ENCODE data around the gene ZNF546. TPM values are rescaled to one million over a fixed set of nuclear protein-coding genes. Genes with fewer than 3 reads are reported as not detected.

Gene ZNF546
- total RNA-seq, 1 experiment from 2014 or later: 68.4 TPM

DNA sequence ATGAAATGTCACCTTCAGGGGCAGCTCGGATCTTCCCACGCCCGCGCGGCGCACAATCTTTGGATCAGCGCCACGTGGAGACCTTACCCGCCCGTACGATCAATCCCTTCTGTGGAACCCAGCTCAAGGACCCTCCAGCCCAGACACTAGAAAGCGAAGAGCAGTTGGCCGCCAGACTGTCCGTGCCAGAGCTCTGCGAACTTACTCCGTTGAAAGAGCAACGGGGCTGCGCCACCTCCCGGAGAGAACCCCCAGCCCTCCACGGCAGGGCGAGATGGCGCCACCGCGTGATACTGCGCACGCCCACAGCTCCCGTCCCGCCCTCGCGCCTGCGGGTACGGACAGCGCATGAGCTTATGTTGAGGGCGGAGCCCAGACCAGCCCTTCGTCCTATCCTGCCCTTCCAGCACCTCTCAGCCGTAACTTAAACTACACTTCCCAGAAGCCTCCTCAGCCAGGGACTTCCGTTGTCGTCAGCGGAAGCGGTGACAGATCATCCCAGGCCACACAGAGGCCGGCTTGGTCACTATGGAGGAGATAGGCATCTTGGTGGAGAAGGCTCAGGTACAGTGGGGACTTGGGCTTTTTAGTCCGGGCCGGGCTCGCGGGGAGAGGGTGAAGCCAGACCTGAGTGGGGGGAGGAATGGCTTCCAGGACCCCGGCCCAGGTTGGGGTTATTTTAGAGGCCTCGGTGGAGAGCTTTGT is 26.0 kb upstream of the ZNF546 start, which contains the start of gene PSMC4:
TSS of gene PSMC4 (plus strand) at position 491 of the 705 bp plus-strand sequence. CDS start at position 529, 38 bp downstream.
- Histone ChIP-seq H3K27me3 (ENCODE audit: control insufficient read depth, insufficient read depth, low read length) (no peaks in the 10 kb centered on the region), H3K27ac (ENCODE audit: low read length) (peak within 1 kb of the TSS; percentile 82), H3K4me3 (ENCODE audit: low read depth in 2 of 2, low read length in 2 of 2) (peak within 1 kb of the TSS; percentile 35 to 50), H3K36me3 (ENCODE audit: control insufficient read depth, insufficient read depth, low read length) (peaks cover 38% of the 10 kb centered on the region), H3K9me3 (ENCODE audit: control insufficient read depth, insufficient read depth, low read depth, low read length) (no peaks in the 10 kb centered on the region), H3K4me1 (ENCODE audit: control insufficient read depth, insufficient read depth, low read length) (peaks cover 17% of the 10 kb centered on the region)
- peak; percentile 98 for ATAC-seq
- ChIA-PET CTCF (interaction anchor here (0.5 to 4.2 kb wide), 107 partner anchors 9 to 575 kb away, joined by 3 to 149 read pairs (median 5); partner anchors contain the start of genes DLL3, DYRK1B, EID2B and FBL), POLR2A (interaction anchor here (0.5 to 4.0 kb wide), 90 partner anchors 8 to 1887 kb away, joined by 3 to 55 read pairs (median 5); partner anchors contain the start of genes AKT2, DYRK1B, EID2B and FBL)
- no peak for TF ChIP-seq POLR2AphosphoS5 (IDR thresholded peaks at IDR 0.05; ENCODE audit: low read depth, low read length)
- TF ChIP-seq, protein P1, sequence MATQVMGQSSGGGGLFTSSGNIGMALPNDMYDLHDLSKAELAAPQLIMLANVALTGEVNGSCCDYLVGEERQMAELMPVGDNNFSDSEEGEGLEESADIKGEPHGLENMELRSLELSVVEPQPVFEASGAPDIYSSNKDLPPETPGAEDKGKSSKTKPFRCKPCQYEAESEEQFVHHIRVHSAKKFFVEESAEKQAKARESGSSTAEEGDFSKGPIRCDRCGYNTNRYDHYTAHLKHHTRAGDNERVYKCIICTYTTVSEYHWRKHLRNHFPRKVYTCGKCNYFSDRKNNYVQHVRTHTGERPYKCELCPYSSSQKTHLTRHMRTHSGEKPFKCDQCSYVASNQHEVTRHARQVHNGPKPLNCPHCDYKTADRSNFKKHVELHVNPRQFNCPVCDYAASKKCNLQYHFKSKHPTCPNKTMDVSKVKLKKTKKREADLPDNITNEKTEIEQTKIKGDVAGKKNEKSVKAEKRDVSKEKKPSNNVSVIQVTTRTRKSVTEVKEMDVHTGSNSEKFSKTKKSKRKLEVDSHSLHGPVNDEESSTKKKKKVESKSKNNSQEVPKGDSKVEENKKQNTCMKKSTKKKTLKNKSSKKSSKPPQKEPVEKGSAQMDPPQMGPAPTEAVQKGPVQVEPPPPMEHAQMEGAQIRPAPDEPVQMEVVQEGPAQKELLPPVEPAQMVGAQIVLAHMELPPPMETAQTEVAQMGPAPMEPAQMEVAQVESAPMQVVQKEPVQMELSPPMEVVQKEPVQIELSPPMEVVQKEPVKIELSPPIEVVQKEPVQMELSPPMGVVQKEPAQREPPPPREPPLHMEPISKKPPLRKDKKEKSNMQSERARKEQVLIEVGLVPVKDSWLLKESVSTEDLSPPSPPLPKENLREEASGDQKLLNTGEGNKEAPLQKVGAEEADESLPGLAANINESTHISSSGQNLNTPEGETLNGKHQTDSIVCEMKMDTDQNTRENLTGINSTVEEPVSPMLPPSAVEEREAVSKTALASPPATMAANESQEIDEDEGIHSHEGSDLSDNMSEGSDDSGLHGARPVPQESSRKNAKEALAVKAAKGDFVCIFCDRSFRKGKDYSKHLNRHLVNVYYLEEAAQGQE (IDR thresholded peaks at IDR 0.05; ENCODE audit: insufficient read depth in 1 of 2, low read depth in 2 of 2, low read length in 1 of 2): no peak
- TF ChIP-seq TCF7L2 (IDR thresholded peaks at IDR 0.05; ENCODE audit: low read depth, low read length): no peak
- TF ChIP-seq, protein P2, sequence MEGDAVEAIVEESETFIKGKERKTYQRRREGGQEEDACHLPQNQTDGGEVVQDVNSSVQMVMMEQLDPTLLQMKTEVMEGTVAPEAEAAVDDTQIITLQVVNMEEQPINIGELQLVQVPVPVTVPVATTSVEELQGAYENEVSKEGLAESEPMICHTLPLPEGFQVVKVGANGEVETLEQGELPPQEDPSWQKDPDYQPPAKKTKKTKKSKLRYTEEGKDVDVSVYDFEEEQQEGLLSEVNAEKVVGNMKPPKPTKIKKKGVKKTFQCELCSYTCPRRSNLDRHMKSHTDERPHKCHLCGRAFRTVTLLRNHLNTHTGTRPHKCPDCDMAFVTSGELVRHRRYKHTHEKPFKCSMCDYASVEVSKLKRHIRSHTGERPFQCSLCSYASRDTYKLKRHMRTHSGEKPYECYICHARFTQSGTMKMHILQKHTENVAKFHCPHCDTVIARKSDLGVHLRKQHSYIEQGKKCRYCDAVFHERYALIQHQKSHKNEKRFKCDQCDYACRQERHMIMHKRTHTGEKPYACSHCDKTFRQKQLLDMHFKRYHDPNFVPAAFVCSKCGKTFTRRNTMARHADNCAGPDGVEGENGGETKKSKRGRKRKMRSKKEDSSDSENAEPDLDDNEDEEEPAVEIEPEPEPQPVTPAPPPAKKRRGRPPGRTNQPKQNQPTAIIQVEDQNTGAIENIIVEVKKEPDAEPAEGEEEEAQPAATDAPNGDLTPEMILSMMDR (IDR thresholded peaks at IDR 0.05): no peak
- TF ChIP-seq SIN3A (IDR thresholded peaks at IDR 0.05; ENCODE audit: borderline replicate concordance, insufficient read depth, low read depth, low read length): no peak
- in situ Hi-C loops (cut with HindIII; ENCODE audit: low pct_unique_long_range_greater_than_20kb, low sequenced_read_pairs) (loop anchor here (5.0 kb wide), 4 partner anchors 34 to 129 kb away; no protein-coding TSS in a partner anchor), intact Hi-C loops (cut with micrococcal nuclease; ENCODE audit: unreplicated experiment) (loop anchor here (1.0 to 2.0 kb wide), 4 partner anchors 25 to 178 kb away; no protein-coding TSS in a partner anchor)
- peak; percentile 100 for DNase-seq (ENCODE audit: low read depth, low spot score)
- BruUV-seq (replicated peaks): no TSS peak

DNA sequence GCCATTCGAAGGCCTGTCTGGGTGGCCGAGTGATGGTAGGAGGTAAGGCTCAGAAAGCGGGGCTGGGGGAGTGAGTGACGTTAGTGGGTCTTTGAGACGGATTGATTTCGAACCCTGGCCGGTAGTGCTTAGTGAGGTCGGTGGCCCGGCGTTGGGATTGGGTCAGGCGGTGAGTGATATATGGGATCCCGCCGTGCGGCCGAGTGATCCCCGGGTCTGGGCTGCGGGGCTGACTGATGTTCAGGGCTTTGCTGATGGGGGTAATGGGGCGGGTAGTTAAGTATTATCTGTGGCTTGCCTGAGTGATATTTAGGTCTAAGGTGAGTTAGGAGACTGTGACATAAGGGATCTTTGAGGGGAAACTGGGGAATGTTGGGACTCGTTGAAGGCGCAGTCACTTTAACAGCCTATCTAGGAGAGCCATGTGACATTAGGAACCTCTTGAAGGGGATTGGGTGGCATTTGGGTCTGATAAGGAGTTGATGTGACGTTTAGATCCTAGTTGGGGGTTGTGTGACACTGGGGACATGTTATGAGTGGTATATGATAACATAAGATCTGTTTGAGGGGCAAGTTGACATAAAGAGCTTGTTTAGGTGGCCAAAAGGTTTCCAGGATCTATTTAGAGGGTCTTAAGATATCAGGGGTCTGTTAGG is 25.4 kb upstream of the ZNF546 start:
- peak overlapping the region; percentile 35 to 50 for H3K4me3 ChIP-seq (ENCODE audit: low read depth in 2 of 2, low read length in 2 of 2)
- no peak for DNase-seq (ENCODE audit: low read depth, low spot score)
- no peaks in the 10 kb centered on the region for H3K9me3 ChIP-seq (ENCODE audit: control insufficient read depth, insufficient read depth, low read depth, low read length)
- TSS peak; percentile 86 for BruUV-seq (replicated peaks)
- TF ChIP-seq SIN3A (IDR thresholded peaks at IDR 0.05; ENCODE audit: borderline replicate concordance, insufficient read depth, low read depth, low read length) (no peak), TCF7L2 (IDR thresholded peaks at IDR 0.05; ENCODE audit: low read depth, low read length) (no peak), POLR2AphosphoS5 (IDR thresholded peaks at IDR 0.05; ENCODE audit: low read depth, low read length) (no peak)
- TF ChIP-seq, protein P1 (IDR thresholded peaks at IDR 0.05; ENCODE audit: insufficient read depth in 1 of 2, low read depth in 2 of 2, low read length in 1 of 2): no peak
- TF ChIP-seq, protein P2 (IDR thresholded peaks at IDR 0.05): no peak
- peak; percentile 14 for ATAC-seq
- peak overlapping the region; percentile 82 for H3K27ac ChIP-seq (ENCODE audit: low read length)
- in situ Hi-C loops (cut with HindIII; ENCODE audit: low pct_unique_long_range_greater_than_20kb, low sequenced_read_pairs): loop anchor here (5.0 kb wide), 4 partner anchors 34 to 129 kb away; no protein-coding TSS in a partner anchor
- H3K27me3 ChIP-seq (ENCODE audit: control insufficient read depth, insufficient read depth, low read length): no peaks in the 10 kb centered on the region
- intact Hi-C loops (cut with micrococcal nuclease; ENCODE audit: unreplicated experiment): loop anchor here (1.0 to 2.0 kb wide), 4 partner anchors 25 to 178 kb away; no protein-coding TSS in a partner anchor
- CTCF ChIA-PET: interaction anchor here (0.5 to 4.2 kb wide), 81 partner anchors 8 to 536 kb away, joined by 3 to 149 read pairs (median 6); partner anchors contain the start of genes DYRK1B, EID2B, FBL and FCGBP
- peaks cover 17% of the 10 kb centered on the region for H3K4me1 ChIP-seq (ENCODE audit: control insufficient read depth, insufficient read depth, low read length)
- H3K36me3 ChIP-seq (ENCODE audit: control insufficient read depth, insufficient read depth, low read length): peaks cover 38% of the 10 kb centered on the region
- POLR2A ChIA-PET: interaction anchor here (0.5 to 4.0 kb wide), 51 partner anchors 9 to 606 kb away, joined by 3 to 55 read pairs (median 6); partner anchors contain the start of genes DYRK1B, EID2B, FBL and MED29

All from Panc1 (cell line).